ENCODE results near the gene TDP2.

GRCh38 chr6:24699521-24700359 is 33.0 kb upstream of the TDP2 start:
- TF ChIP-seq CTCF (IDR thresholded peaks at IDR 0.05; ENCODE audit: insufficient read depth, low read length) (no peak), POLR2AphosphoS5 (IDR thresholded peaks at IDR 0.05; ENCODE audit: low read depth) (no peak), GABPA (IDR thresholded peaks at IDR 0.05; ENCODE audit: low read depth) (no peak)

Data from HL-60 (cell line).